Measurements from ENCODE around the gene CHN1.

The CHN1 gene

GRCh38 chr2:174836995-174837390, 168.2 kb downstream of the CHN1 start:
- DNase-seq, result no peak
- no peak for TF ChIP-seq CTCF (IDR thresholded peaks at IDR 0.05)
- Mint-ChIP-seq H3K4me1 (peaks cover 17% of the 10 kb centered on the region), H3K9me3 (peaks cover 7% of the 10 kb centered on the region), H3K36me3 (ENCODE audit: low read depth) (peaks cover 52% of the 10 kb centered on the region), H3K27ac (no peak overlapping the region), H3K27me3 (ENCODE audit: low read depth, poor library complexity) (no peaks in the 10 kb centered on the region), H3K4me3 (no peak overlapping the region)

GRCh38 chr2:174836377-174836994, 168.7 kb downstream of the CHN1 start:
- no peak for DNase-seq
- peaks cover 52% of the 10 kb centered on the region for H3K36me3 Mint-ChIP-seq (ENCODE audit: low read depth)
- H3K9me3 Mint-ChIP-seq, result peaks cover 7% of the 10 kb centered on the region
- peak overlapping the region; percentile 81 for H3K27ac Mint-ChIP-seq
- TF ChIP-seq CTCF (IDR thresholded peaks at IDR 0.05), result no peak
- no peak overlapping the region for H3K4me3 Mint-ChIP-seq
- H3K4me1 Mint-ChIP-seq, result peaks cover 17% of the 10 kb centered on the region
- H3K27me3 Mint-ChIP-seq (ENCODE audit: low read depth, poor library complexity), result no peaks in the 10 kb centered on the region

- no peaks in the 10 kb centered on the region for H3K27me3 Mint-ChIP-seq (ENCODE audit: low read depth, poor library complexity)
- H3K27ac Mint-ChIP-seq, result peak overlapping the region; percentile 81
- peaks cover 52% of the 10 kb centered on the region for H3K36me3 Mint-ChIP-seq (ENCODE audit: low read depth)
- H3K4me1 Mint-ChIP-seq, result peaks cover 17% of the 10 kb centered on the region
- DNase-seq, result no peak
- no peak for TF ChIP-seq CTCF (IDR thresholded peaks at IDR 0.05)
- H3K4me3 Mint-ChIP-seq, result no peak overlapping the region
- H3K9me3 Mint-ChIP-seq, result peaks cover 7% of the 10 kb centered on the region
Measured at GRCh38 chr2:174835797-174836255, 169.4 kb downstream of the CHN1 start.

- H3K4me3 Mint-ChIP-seq, result no peak overlapping the region
- H3K27me3 Mint-ChIP-seq (ENCODE audit: low read depth, poor library complexity), result no peaks in the 10 kb centered on the region
- no peak for TF ChIP-seq CTCF (IDR thresholded peaks at IDR 0.05)
- H3K9me3 Mint-ChIP-seq, result peaks cover 7% of the 10 kb centered on the region
- DNase-seq, result no peak
- H3K36me3 Mint-ChIP-seq (ENCODE audit: low read depth), result peaks cover 61% of the 10 kb centered on the region
- peaks cover 26% of the 10 kb centered on the region for H3K4me1 Mint-ChIP-seq
- H3K27ac Mint-ChIP-seq, result no peak overlapping the region
Measured at GRCh38 chr2:174833737-174834136, 171.4 kb downstream of the CHN1 start.

GRCh38 chr2:174830561-174830960, 174.6 kb downstream of the CHN1 start:
- Mint-ChIP-seq H3K27ac (no peak overlapping the region), H3K36me3 (ENCODE audit: low read depth) (peaks cover 32% of the 10 kb centered on the region), H3K4me1 (peaks cover 37% of the 10 kb centered on the region), H3K27me3 (ENCODE audit: low read depth, poor library complexity) (no peaks in the 10 kb centered on the region), H3K4me3 (no peak overlapping the region), H3K9me3 (peaks cover 7% of the 10 kb centered on the region)
- no peak for DNase-seq
- TF ChIP-seq CTCF (IDR thresholded peaks at IDR 0.05), result no peak

- Mint-ChIP-seq H3K4me1 (peaks cover 37% of the 10 kb centered on the region), H3K36me3 (ENCODE audit: low read depth) (peaks cover 25% of the 10 kb centered on the region), H3K27me3 (ENCODE audit: low read depth, poor library complexity) (no peaks in the 10 kb centered on the region), H3K4me3 (no peak overlapping the region), H3K27ac (no peak overlapping the region), H3K9me3 (peaks cover 7% of the 10 kb centered on the region)
- no peak for TF ChIP-seq CTCF (IDR thresholded peaks at IDR 0.05)
- no peak for DNase-seq
Measured at GRCh38 chr2:174829550-174829949, 175.6 kb downstream of the CHN1 start.
